ENCODE results near the gene PTPRR.

The PTPRR gene

DNA sequence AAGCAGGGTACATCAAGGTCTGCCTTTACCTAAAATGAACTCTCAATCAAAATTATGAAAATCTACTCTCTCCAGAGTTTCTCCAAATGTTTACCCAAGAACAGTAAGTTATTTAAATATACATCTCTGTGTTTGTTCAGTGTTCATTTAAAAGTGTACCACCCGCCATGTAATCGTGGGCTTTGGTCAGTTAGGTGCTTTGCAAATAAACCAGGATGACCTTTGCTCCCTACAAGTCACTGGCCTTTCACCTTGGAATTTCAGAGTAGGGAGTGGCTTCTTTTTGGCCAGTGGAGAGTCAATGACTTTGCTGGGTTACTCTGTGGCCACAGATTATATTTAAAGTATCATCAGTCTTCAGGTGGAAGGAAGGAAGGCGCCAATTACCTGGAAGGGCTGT is 208.7 kb downstream of the PTPRR start:
- Mint-ChIP-seq H3K27me3 (ENCODE audit: low read depth) (no peaks in the 10 kb centered on the region), H3K27ac (no peak overlapping the region), H3K4me1 (ENCODE audit: low read depth) (no peaks in the 10 kb centered on the region), H3K36me3 (ENCODE audit: low read depth) (no peaks in the 10 kb centered on the region), H3K4me3 (no peak overlapping the region), H3K9me3 (no peaks in the 10 kb centered on the region)

DNA sequence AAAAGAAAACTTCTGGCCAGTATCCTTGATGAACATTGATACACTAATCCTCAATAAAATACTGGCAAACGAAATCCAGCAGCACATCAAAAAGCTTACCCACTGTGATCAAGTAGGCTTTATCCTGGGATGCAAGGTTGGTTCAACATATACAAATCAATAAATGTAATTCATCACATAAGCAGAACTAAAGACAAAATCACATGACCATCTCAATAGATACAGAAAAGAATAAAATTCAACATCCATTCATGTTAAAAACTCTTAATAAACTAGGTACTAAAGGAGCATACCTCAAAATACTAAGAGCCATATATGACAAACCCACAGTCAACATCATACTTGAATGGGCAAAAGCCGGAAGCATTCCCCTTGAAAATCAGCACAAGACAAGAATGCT is 211.5 kb downstream of the PTPRR start:
- Mint-ChIP-seq H3K4me3 (no peak overlapping the region), H3K36me3 (ENCODE audit: low read depth) (no peaks in the 10 kb centered on the region), H3K27me3 (ENCODE audit: low read depth) (no peaks in the 10 kb centered on the region), H3K27ac (no peak overlapping the region), H3K4me1 (ENCODE audit: low read depth) (no peaks in the 10 kb centered on the region), H3K9me3 (no peaks in the 10 kb centered on the region)

DNA sequence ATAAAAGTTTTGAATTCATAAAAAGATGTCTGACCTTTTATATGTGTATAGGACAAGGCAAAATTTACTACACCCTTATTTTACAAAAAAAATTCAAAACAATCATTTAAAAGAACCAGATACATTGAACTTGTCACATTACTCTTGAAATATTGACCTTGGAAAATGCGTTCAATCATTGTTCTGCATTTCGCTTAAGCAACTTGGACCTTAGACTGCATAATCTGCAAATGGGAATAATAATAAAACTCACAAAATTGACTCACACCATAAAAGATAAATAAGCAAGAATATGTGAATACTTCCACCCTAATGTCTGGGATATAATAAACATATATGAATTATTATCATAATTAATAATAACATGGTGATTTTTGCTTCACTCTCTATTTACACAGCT is 213.9 kb downstream of the PTPRR start:
- H3K27ac Mint-ChIP-seq = no peak overlapping the region

DNA sequence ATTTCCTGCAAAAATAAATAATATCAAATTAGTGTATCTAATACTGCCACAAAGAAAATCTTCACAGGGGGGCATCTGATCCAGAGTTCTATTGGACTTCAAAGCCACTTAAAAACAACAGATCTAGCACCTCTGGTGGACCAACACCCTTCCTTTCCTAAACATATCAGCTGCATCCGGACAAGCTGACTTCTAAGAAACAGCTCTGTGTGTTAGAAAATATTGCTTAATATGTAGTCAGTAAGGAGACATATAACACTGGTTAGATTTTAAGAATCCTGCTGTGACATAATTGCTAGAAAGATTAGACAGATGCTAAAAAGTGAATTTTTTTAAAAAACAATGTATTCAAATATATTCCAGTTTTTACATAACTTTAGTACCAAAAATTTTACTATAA is 222.2 kb downstream of the PTPRR start:
- Mint-ChIP-seq H3K27ac (no peak overlapping the region), H3K36me3 (ENCODE audit: low read depth) (no peaks in the 10 kb centered on the region), H3K4me3 (no peak overlapping the region), H3K9me3 (no peaks in the 10 kb centered on the region), H3K4me1 (ENCODE audit: low read depth) (peaks cover 2% of the 10 kb centered on the region), H3K27me3 (ENCODE audit: low read depth) (no peaks in the 10 kb centered on the region)

More for the DNA sequence above, 213.9 kb downstream of the PTPRR start:
- Mint-ChIP-seq H3K4me1 (ENCODE audit: low read depth) (no peaks in the 10 kb centered on the region), H3K36me3 (ENCODE audit: low read depth) (no peaks in the 10 kb centered on the region), H3K9me3 (no peaks in the 10 kb centered on the region), H3K27me3 (ENCODE audit: low read depth) (no peaks in the 10 kb centered on the region), H3K4me3 (no peak overlapping the region)

DNA sequence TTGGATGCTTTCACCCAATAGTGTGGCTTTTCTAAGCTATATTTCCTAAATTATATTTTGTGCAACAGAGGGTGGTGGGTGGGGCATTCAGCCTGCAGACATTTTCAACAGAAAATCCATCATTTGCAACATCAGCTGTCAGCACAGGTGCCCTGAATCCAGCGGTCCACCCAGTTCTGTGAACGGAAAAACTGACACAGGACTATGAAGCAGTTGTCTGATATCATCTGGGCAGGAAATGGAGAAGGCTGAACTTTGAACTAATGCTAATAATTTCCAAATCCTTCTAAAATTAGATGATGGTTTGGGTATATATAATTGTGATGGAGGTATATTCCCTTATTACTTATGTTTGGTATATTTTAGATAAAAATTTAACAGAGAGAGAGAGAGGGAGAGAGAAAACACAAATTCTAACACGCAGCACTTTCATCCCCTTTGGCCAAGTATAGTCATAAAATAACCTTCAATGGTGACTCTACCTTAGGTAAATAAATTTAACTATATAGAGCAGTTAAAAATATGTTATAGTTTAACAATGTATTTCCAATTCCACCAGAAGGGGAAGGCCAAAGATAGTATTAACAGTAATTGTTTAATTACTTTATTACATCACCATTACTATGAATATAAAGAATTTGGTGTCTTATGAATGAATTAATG is 225.0 kb downstream of the PTPRR start:
- no peaks in the 10 kb centered on the region for H3K9me3 Mint-ChIP-seq
- H3K4me3 Mint-ChIP-seq = no peak overlapping the region
- H3K4me1 Mint-ChIP-seq (ENCODE audit: low read depth) = peaks cover 2% of the 10 kb centered on the region
- no peaks in the 10 kb centered on the region for H3K27me3 Mint-ChIP-seq (ENCODE audit: low read depth)
- no peaks in the 10 kb centered on the region for H3K36me3 Mint-ChIP-seq (ENCODE audit: low read depth)
- H3K27ac Mint-ChIP-seq = no peak overlapping the region

DNA sequence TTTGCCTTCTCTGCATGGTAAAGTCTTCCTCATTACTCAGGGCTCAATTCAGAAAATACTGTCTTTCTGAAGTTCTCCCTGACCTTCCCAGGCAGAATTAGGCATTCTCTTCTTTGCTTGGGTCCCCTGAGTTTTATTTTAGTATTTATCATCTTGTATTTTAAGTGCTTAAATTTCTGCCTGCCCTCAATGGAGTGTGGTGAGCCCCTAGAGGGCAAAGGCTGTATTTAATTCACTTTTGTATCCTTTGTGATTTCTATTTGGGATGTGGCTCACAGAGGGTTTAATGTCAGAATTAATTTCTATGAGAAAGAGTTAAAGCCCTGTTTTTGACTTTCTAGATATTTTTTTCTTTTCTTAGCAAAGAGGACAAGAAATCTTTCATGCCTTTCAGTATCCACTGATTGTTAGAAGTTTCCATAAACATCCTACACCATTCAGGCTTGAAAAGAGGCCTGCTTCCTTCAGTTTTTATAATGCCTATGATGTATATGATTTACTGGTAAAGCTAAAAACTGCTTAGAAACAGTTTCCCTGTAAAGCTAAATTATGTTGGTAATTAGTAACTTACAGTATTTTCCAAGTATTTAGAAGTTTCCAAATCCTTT is 227.8 kb downstream of the PTPRR start:
- no peak overlapping the region for H3K4me3 Mint-ChIP-seq
- no peaks in the 10 kb centered on the region for H3K9me3 Mint-ChIP-seq
- no peak overlapping the region for H3K27ac Mint-ChIP-seq
- H3K27me3 Mint-ChIP-seq (ENCODE audit: low read depth) = no peaks in the 10 kb centered on the region
- peaks cover 2% of the 10 kb centered on the region for H3K4me1 Mint-ChIP-seq (ENCODE audit: low read depth)
- no peaks in the 10 kb centered on the region for H3K36me3 Mint-ChIP-seq (ENCODE audit: low read depth)

DNA sequence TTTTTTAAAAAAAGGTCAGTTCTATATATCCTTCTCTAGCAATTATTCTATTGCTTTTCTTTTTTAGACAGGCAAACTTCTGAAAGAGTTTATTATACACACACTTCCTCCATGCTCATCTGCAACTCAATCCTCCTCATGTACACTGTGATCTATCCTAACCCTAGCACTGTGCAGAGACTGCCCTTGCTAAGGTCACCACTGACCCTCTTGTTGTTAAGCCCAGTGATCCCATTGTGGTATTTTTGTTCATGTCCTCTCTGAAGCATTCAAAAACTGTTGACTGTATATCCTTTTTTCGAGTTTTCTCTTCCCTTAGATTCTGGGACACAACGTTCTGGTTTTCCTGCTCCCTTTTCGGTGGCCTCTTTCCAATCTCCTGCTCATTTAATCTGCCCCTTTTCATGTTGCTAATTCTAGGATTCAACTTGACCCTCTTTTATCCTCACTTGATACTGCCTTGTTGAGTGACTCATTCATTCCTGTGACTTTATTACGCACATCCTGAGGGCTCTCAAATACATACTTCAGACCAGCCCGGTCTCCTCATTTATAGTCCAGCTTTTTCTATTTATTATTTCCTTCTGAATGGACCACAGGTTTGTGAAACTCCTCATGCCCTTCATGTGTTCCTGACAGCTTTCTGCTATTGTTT is 229.4 kb downstream of the PTPRR start:
- Mint-ChIP-seq H3K36me3 (ENCODE audit: low read depth) (no peaks in the 10 kb centered on the region), H3K27me3 (ENCODE audit: low read depth) (no peaks in the 10 kb centered on the region), H3K9me3 (no peaks in the 10 kb centered on the region), H3K4me3 (no peak overlapping the region), H3K4me1 (ENCODE audit: low read depth) (peaks cover 2% of the 10 kb centered on the region), H3K27ac (no peak overlapping the region)

DNA sequence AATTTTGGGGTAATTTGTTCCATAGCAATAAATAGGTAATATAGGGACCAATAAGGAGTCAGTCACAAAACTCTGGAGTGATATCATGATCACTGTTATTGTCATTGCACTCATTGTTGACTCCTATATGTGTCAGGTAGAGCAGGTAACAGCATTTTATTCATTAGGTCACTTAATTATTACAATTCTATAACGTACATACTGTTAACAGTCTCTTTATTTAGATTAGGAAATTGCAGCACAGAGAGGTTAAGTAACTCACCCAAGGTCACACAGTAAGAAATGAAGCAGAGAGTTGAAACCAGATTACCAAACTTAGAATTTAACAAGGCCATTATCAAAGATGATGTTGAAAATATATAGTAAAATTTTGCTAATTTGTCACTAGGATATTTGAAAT is 233.6 kb downstream of the PTPRR start:
- H3K27me3 Mint-ChIP-seq (ENCODE audit: low read depth) = no peaks in the 10 kb centered on the region
- no peak overlapping the region for H3K27ac Mint-ChIP-seq
- no peaks in the 10 kb centered on the region for H3K36me3 Mint-ChIP-seq (ENCODE audit: low read depth)
- no peaks in the 10 kb centered on the region for H3K4me1 Mint-ChIP-seq (ENCODE audit: low read depth)
- no peaks in the 10 kb centered on the region for H3K9me3 Mint-ChIP-seq
- no peak overlapping the region for H3K4me3 Mint-ChIP-seq

DNA sequence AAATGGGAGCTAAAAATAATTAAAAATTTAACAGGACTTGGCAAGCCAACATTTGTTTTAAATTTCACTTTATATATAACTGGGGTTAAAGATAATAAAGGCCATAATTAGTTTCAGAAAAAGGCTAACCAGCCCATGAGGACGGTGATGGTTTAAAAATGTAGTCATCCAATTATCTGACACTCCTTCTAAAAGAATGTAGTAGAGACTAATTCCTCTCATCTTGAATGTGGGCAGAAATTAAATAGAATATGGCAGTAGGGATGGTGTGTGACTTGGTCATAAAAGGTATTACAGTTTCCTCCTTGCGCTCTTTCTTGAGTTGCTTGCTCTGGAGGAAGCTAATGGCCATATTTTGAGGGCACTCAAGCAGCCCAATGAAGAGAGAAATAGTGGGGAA is 234.2 kb downstream of the PTPRR start:
- Mint-ChIP-seq H3K4me1 (ENCODE audit: low read depth) (no peaks in the 10 kb centered on the region), H3K9me3 (no peaks in the 10 kb centered on the region), H3K36me3 (ENCODE audit: low read depth) (no peaks in the 10 kb centered on the region), H3K27ac (no peak overlapping the region), H3K4me3 (no peak overlapping the region), H3K27me3 (ENCODE audit: low read depth) (no peaks in the 10 kb centered on the region)

DNA sequence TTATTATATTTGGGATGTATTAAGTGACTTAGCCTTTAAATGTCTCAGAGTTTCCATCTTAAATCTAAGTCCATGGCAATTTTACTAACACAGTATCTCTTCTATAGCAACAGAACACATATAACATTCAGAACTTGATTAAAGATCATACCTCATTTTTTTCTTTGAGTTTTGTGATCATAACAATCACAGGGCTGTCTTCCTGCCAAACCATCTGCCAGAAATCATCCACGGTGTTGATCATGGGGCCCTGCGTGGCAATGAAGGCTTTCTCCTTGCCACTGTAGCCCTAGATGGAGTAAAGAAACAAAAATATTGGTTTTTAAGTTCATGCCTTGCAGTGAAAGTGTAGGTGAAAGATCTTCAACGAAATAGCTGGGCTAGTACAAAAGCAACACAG is 236.6 kb downstream of the PTPRR start:
- Mint-ChIP-seq H3K4me3 (no peak overlapping the region), H3K4me1 (ENCODE audit: low read depth) (no peaks in the 10 kb centered on the region), H3K36me3 (ENCODE audit: low read depth) (no peaks in the 10 kb centered on the region), H3K27me3 (ENCODE audit: low read depth) (no peaks in the 10 kb centered on the region), H3K27ac (no peak overlapping the region), H3K9me3 (no peaks in the 10 kb centered on the region)

DNA sequence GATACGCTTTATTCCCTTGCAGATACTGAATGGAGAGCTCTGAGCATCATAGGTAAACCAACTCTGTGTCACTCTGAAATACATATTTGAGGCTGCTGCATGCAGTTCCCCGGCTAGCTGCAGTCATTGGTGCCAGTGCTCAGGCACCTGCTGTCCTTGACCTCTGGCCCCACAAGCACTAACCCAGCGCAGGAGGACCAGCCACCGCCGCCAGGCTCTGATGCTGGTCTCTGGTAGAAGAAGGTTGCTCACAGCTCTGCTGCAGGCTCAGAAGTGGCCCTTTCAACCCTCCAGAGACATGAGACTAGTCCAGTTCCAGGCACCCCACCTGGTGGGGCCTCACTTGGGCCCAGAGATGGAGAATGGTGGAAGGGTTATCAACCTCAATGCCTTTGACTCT is 248.8 kb downstream of the PTPRR start:
- Mint-ChIP-seq H3K9me3 (no peaks in the 10 kb centered on the region), H3K36me3 (ENCODE audit: low read depth) (no peaks in the 10 kb centered on the region), H3K4me3 (no peak overlapping the region), H3K4me1 (ENCODE audit: low read depth) (no peaks in the 10 kb centered on the region), H3K27me3 (ENCODE audit: low read depth) (peaks cover 3% of the 10 kb centered on the region), H3K27ac (no peak overlapping the region)

DNA sequence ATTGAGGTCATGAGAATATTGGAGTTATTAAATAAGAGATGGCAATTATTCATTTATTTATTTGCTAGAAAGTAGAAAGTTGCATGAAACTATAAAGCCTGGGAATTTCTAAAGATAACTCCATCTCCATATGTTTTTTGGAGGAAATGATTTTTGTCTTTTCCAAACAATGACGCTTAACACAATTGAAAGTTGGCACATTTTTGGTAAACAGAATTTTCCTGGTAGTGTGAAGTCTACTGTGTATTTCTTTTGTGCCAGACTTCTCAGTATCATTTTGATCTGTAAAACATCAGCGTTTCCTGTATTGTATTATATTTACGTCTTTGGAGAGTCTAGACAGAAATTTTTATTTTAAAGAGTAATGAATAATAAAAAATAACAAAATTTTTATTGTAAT is 249.6 kb downstream of the PTPRR start:
- Mint-ChIP-seq H3K4me1 (ENCODE audit: low read depth) (no peaks in the 10 kb centered on the region), H3K27me3 (ENCODE audit: low read depth) (peaks cover 2% of the 10 kb centered on the region), H3K27ac (no peak overlapping the region), H3K9me3 (no peaks in the 10 kb centered on the region), H3K36me3 (ENCODE audit: low read depth) (no peaks in the 10 kb centered on the region), H3K4me3 (no peak overlapping the region)

DNA sequence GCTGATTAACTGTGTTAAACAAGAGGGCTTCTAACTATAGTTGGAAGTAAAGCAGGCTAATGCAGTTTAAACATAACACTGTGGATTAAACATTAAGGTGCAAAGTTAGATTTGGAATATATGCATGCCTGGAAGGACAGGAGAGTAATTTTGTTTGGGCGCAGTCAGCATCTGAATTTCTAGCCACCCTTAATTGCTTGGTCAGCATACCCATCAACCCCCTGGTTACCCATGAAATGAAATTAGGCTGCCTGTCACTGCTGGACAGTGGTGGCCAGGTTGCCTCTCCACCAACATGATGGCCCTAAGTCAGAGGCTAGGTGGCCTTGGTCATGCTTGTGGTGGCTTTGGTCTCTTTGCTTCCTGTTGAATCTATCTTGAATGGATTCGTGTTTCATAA is 253.3 kb downstream of the PTPRR start:
- H3K9me3 Mint-ChIP-seq = no peaks in the 10 kb centered on the region
- no peaks in the 10 kb centered on the region for H3K4me1 Mint-ChIP-seq (ENCODE audit: low read depth)
- no peak overlapping the region for H3K4me3 Mint-ChIP-seq
- no peaks in the 10 kb centered on the region for H3K27me3 Mint-ChIP-seq (ENCODE audit: low read depth)
- no peak overlapping the region for H3K27ac Mint-ChIP-seq
- no peaks in the 10 kb centered on the region for H3K36me3 Mint-ChIP-seq (ENCODE audit: low read depth)

DNA sequence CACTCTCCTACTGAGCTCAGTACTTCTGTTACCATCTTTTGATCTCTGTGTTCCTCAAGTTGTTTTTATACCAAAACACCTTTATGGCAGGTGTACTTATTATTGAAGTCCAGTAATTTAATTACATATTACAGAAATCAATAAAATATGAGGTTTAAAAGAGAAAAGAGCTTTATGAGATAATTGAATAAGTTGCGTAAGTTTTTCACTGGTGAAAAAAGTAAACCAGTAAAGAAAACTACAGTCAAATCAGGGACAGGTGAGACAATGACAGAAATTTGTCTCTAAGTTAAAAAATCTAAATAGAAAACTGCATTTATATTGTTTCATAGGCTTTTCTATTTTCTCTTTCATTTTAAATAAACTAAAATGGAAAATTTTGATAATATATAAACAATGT is 254.2 kb downstream of the PTPRR start:
- Mint-ChIP-seq H3K4me3 (no peak overlapping the region), H3K9me3 (no peaks in the 10 kb centered on the region), H3K27me3 (ENCODE audit: low read depth) (no peaks in the 10 kb centered on the region), H3K36me3 (ENCODE audit: low read depth) (no peaks in the 10 kb centered on the region), H3K27ac (no peak overlapping the region), H3K4me1 (ENCODE audit: low read depth) (peaks cover 2% of the 10 kb centered on the region)

DNA sequence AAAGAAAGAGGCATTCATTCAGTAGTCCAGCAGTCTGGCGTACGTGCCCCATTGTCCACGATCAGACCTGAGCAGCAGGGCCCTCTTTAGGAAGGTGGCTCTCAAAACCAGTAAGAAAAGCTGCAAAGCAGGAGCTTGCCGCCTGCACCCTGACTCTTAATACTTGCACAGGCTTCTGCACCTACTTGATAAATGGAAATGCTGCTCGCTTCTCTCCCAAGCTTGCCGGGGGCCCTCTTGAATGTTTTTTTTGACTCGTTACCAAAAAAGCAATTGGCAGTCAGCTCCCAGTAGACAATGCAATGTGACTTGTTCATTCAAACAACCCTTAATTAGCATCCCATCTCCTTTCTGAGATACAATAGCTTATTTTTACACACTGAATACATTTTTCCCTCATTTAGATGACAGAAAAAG is 256.1 kb downstream of the PTPRR start:
- Mint-ChIP-seq H3K27ac (no peak overlapping the region), H3K9me3 (no peaks in the 10 kb centered on the region), H3K4me1 (ENCODE audit: low read depth) (peaks cover 2% of the 10 kb centered on the region), H3K4me3 (no peak overlapping the region), H3K27me3 (ENCODE audit: low read depth) (no peaks in the 10 kb centered on the region), H3K36me3 (ENCODE audit: low read depth) (no peaks in the 10 kb centered on the region)

All from T-helper 1 cell treated with Interleukin-12 subunit alpha and Interleukin-12 subunit beta and Interleukin-4 antibody, amounts not matched to agents 30 μg/mL and 1 μg/mL, for 36 hours (primary cell).